K562 (cell line): ENCODE results near the gene TDRD10. TPM values are rescaled to one million over a fixed set of nuclear protein-coding genes. Genes with fewer than 3 reads are reported as not detected.

Experiments
- ADNP ChIP-seq: fragments of 200-800 bp; sonication (Bioruptor generic); IDR thresholded peaks from 2 replicates; pipeline ENCODE4 v1.6.1; 2016; ENCODE audit warnings: missing genetic modification characterization, missing compliant biosample characterization
- ARID3B ChIP-seq: fragments of 250-450 bp; sonication (Bioruptor Pico); IDR thresholded peaks from 2 replicates; pipeline ENCODE4 v1.4.0; 2020; ENCODE audit warnings: borderline replicate concordance
- CBX2 ChIP-seq: fragments of 200-600 bp; sonication (generic); IDR thresholded peaks from one replicate; pipeline ENCODE4 v1.6.1; 2012; ENCODE audit warnings: mild to moderate bottlenecking, low read length, inconsistent platforms; ENCODE audit not compliant: insufficient read depth, poor library complexity, severe bottlenecking
- CBX3 ChIP-seq, 2 experiments: IDR thresholded peaks; 1 replicate in 1 of 2; 2 replicates in 1 of 2; pipeline ENCODE4 v1.6.1; 2012; ENCODE audit warnings: inconsistent platforms in 2 of 2, low read length in 2 of 2, borderline replicate concordance in 1 of 2, control low read depth in 1 of 2
- CBX8 ChIP-seq: fragments of 200-600 bp; sonication (generic); IDR thresholded peaks from 2 replicates; pipeline ENCODE4 v1.6.1; 2012; ENCODE audit warnings: borderline replicate concordance, mixed run types, low read depth, mild to moderate bottlenecking, moderate library complexity, mixed read lengths, low read length, control low read depth, inconsistent platforms; ENCODE audit not compliant: poor library complexity, severe bottlenecking; ENCODE audit errors: extremely low read depth
- CHCHD3 ChIP-seq: fragments of 250-450 bp; sonication (Bioruptor Pico); IDR thresholded peaks from 2 replicates; pipeline ENCODE4 v2.1.2; 2022; ENCODE audit warnings: mild to moderate bottlenecking
- CREM ChIP-seq: IDR thresholded peaks from 2 replicates; pipeline ENCODE4 v1.6.1; 2014; ENCODE audit warnings: antibody characterized with exemption, low read depth
- GATA2 ChIP-seq: sonication (generic); formaldehyde crosslinking; IDR thresholded peaks from 2 replicates; pipeline ENCODE4 v1.4.0; 2020; ENCODE audit warnings: mild to moderate bottlenecking, missing genetic modification reagents
- GATAD2B ChIP-seq: fragments of 450-650 bp; IDR thresholded peaks from 2 replicates; pipeline ENCODE4 v1.6.1; 2017; ENCODE audit warnings: mild to moderate bottlenecking, borderline replicate concordance
- HLTF ChIP-seq: fragments of 450-650 bp; IDR thresholded peaks from 2 replicates; pipeline ENCODE4 v1.6.1; 2016
- PCBP1 ChIP-seq: fragments of 200-400 bp; formaldehyde crosslinking; IDR thresholded peaks from 2 replicates; pipeline ENCODE4 v1.6.1; 2018; ENCODE audit warnings: mild to moderate bottlenecking, low read depth, low read length; ENCODE audit not compliant: poor library complexity, severe bottlenecking
- POLR2AphosphoS5 ChIP-seq: IDR thresholded peaks from 2 replicates; pipeline ENCODE4 v1.6.1; 2011; ENCODE audit warnings: mild to moderate bottlenecking, low read depth, low read length, moderate library complexity; ENCODE audit not compliant: control insufficient read depth, insufficient read depth
- RBM15 ChIP-seq: fragments of 200-400 bp; formaldehyde crosslinking; IDR thresholded peaks from 2 replicates; pipeline ENCODE4 v1.6.1; 2018; ENCODE audit warnings: mild to moderate bottlenecking, low read length, moderate library complexity; ENCODE audit not compliant: insufficient read depth
- RFX5 ChIP-seq: IDR thresholded peaks from 2 replicates; pipeline ENCODE4 v1.6.1; 2011; ENCODE audit warnings: low read depth, mild to moderate bottlenecking, improper control_type of control experiment, low read length
- SMARCA5 ChIP-seq: fragments of 450-650 bp; IDR thresholded peaks from 2 replicates; pipeline ENCODE4 v1.6.1; 2016
- SMARCC2 ChIP-seq: fragments of 450-650 bp; IDR thresholded peaks from 2 replicates; pipeline ENCODE4 v1.6.1; 2017; ENCODE audit warnings: antibody characterized with exemption, moderate library complexity, mild to moderate bottlenecking, low read depth
- STAT5A ChIP-seq: IDR thresholded peaks from 2 replicates; pipeline ENCODE4 v1.6.1; 2012; ENCODE audit warnings: low read length, inconsistent platforms, borderline replicate concordance
- TRIM24 ChIP-seq, 2 experiments: fragments of 450-650 bp; IDR thresholded peaks; 2 replicates each; pipeline ENCODE4 v1.6.1; 2016
- ZNF121 ChIP-seq: sonication (generic); formaldehyde crosslinking; conservative IDR thresholded peaks from 2 replicates; pipeline ENCODE4 v1.8.0; 2022; ENCODE audit warnings: missing genetic modification reagents
- ZNF24 ChIP-seq: fragments of 450-650 bp; IDR thresholded peaks from 2 replicates; pipeline ENCODE4 v1.6.1; 2016
- ZNF316 ChIP-seq: fragments of 450-650 bp; IDR thresholded peaks from 2 replicates; pipeline ENCODE4 v1.6.1; 2016
- ZNF347 ChIP-seq: fragments of 450-650 bp; formaldehyde crosslinking; IDR thresholded peaks from 2 replicates; pipeline ENCODE4 v1.4.0; 2020; ENCODE audit warnings: low read depth, mild to moderate bottlenecking, moderate library complexity
- ZNF507 ChIP-seq: conservative IDR thresholded peaks from 2 replicates; pipeline ENCODE4 v1.6.1; 2017; ENCODE audit warnings: missing genetic modification characterization, missing compliant biosample characterization
- ZZZ3 ChIP-seq: fragments of 450-650 bp; IDR thresholded peaks from 2 replicates; pipeline ENCODE4 v1.6.1; 2016; ENCODE audit warnings: antibody characterized with exemption, mild to moderate bottlenecking, moderate library complexity
- polyA plus RNA-seq, 8 experiments: library from polyadenylated mRNA; depleted of rRNA in 4 of 8; stranded (reverse) in 5 of 8; unstranded in 3 of 8; fragments of >200 nt; fragmentation: Nextera tagmentation in 2 of 8; fragmentation: Illumina TruSeq in 1 of 8; extraction: Ambion mirVana in 2 of 8; extraction: Trizol in 1 of 8; gene quantifications; 2 replicates each; pipeline versions ENCODE4 v1.2.1 to v1.2.3, GENCODE V29; 2011 to 2014; ENCODE audit warnings: inconsistent platforms in 1 of 8, missing spikeins in 1 of 8
- total RNA-seq, 7 experiments: library from RNA; depleted of rRNA in 6 of 7; stranded (reverse); fragments of >200 nt in 6 of 7; fragmentation: Illumina TruSeq in 2 of 7; extraction: Trizol in 2 of 7; gene quantifications; 2 replicates each; pipeline versions ENCODE4 v1.2.1 to v1.2.3, GENCODE V29; 2011 to 2021; ENCODE audit warnings: low replicate concordance in 1 of 7
- TF ChIP-seq, protein P1 (sequence below): fragments of 250-450 bp; sonication (Bioruptor Pico); IDR thresholded peaks from 2 replicates; pipeline ENCODE4 v1.9.0; 2021; ENCODE audit warnings: mild to moderate bottlenecking
- TF ChIP-seq, protein P2 (sequence below): sonication (generic); formaldehyde crosslinking; IDR thresholded peaks from 2 replicates; pipeline ENCODE4 v1.8.1; 2023; ENCODE audit warnings: mild to moderate bottlenecking, missing genetic modification reagents
- TF ChIP-seq, protein P3 (sequence below): fragments of 200-800 bp; sonication (Bioruptor generic); IDR thresholded peaks from 2 replicates; pipeline ENCODE4 v1.6.1; 2017; ENCODE audit warnings: missing genetic modification characterization, missing compliant biosample characterization

TDRD10 gene
- total and polyA plus RNA-seq, 9 of the 15 experiments (the other 6 are each of a cell fraction or from before 2014, with no cell fraction given) = not detected

DNA sequence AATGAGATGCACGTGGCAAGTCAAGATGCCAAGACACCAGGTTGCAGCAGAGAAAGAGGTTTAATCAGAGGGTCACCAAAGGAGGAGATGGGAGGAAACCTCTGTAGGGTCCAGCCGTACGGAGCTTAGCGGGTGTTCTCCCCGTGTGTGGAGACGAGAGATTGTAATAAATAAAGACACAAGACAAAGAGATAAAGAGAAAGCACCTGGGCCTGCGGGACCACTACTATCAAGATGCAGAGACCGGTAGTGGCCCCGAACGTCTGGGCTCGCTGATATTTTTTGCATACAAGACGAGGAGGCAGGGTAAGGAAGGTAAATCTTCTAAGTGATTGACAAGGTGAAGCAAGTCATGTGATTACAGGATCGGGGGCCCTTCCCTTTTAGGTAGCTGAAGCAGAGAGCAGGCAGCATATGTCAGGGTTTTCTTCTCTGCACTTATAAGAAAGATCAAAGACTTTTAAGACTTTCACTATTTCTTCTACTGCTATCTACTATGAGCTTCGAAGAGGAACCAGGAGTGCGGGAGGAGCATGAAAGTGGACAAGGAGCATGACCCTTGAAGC is 41.2 kb upstream of the TDRD10 start (continued):
- no peak for TF ChIP-seq ARID3B (CRISPR knock-in tag)
- TF ChIP-seq POLR2AphosphoS5 = 0 out of 2 replicates have a peak, but pooled peaks have one; percentile 52
- TF ChIP-seq STAT5A = no peak; the same call in 1 of the 2 replicates
- no peak for TF ChIP-seq CREM
- no peak for TF ChIP-seq CBX8
- TF ChIP-seq CBX2 = no peak
- no peak for TF ChIP-seq ZNF121 (CRISPR knock-in tag)
- TF ChIP-seq PCBP1 = no peak
- TF ChIP-seq GATA2 (CRISPR knock-in tag) = no peak
- TF ChIP-seq SMARCA5 = no peak
- TF ChIP-seq, protein P1, sequence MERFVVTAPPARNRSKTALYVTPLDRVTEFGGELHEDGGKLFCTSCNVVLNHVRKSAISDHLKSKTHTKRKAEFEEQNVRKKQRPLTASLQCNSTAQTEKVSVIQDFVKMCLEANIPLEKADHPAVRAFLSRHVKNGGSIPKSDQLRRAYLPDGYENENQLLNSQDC (CRISPR knock-in tag) = no peak
- TF ChIP-seq CHCHD3 (CRISPR knock-in tag) = no peak
- TF ChIP-seq CBX3 (IDR thresholded peaks at IDR 0.05; ENCODE audit: borderline replicate concordance in 1 of 2, low read length in 2 of 2) = no peak
- TF ChIP-seq ZNF24 = no peak
- no peak for TF ChIP-seq RBM15
- TF ChIP-seq ZZZ3 = no peak
- no peak for TF ChIP-seq ZNF507 (tag)
- TF ChIP-seq, protein P2, sequence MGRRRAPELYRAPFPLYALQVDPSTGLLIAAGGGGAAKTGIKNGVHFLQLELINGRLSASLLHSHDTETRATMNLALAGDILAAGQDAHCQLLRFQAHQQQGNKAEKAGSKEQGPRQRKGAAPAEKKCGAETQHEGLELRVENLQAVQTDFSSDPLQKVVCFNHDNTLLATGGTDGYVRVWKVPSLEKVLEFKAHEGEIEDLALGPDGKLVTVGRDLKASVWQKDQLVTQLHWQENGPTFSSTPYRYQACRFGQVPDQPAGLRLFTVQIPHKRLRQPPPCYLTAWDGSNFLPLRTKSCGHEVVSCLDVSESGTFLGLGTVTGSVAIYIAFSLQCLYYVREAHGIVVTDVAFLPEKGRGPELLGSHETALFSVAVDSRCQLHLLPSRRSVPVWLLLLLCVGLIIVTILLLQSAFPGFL (CRISPR knock-in tag) = no peak
- no peak for TF ChIP-seq HLTF
- TF ChIP-seq ZNF347 = no peak
- no peak for TF ChIP-seq SMARCC2
- peak; percentile 43 for TF ChIP-seq ZNF316
- no peak for TF ChIP-seq ADNP
- no peak for TF ChIP-seq GATAD2B
- TF ChIP-seq RFX5 = no peak
- peak; percentile 46 to 72; a peak in 3 of 4 replicates for TF ChIP-seq TRIM24 (IDR thresholded peaks at IDR 0.05)
- TF ChIP-seq, protein P3, sequence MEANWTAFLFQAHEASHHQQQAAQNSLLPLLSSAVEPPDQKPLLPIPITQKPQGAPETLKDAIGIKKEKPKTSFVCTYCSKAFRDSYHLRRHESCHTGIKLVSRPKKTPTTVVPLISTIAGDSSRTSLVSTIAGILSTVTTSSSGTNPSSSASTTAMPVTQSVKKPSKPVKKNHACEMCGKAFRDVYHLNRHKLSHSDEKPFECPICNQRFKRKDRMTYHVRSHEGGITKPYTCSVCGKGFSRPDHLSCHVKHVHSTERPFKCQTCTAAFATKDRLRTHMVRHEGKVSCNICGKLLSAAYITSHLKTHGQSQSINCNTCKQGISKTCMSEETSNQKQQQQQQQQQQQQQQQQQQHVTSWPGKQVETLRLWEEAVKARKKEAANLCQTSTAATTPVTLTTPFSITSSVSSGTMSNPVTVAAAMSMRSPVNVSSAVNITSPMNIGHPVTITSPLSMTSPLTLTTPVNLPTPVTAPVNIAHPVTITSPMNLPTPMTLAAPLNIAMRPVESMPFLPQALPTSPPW (CRISPR knock-in tag) = no peak
